ENCODE results near the gene HES4.
"Not testable (repeated sequence)": the region's sequence is repeated elsewhere in the genome, so short reads cannot be mapped to it uniquely, and the experiment has no call there.

HES4 gene

GRCh38 chr1:976791-977190 lies 23.1 kb downstream of the HES4 start:
- DNase-seq: not testable (repeated sequence)

GRCh38 chr1:975896-976683 lies 23.8 kb downstream of the HES4 start:
- no peak for DNase-seq

- DNase-seq: no peak
Measured at GRCh38 chr1:975365-975764, 24.5 kb downstream of the HES4 start.

DNA sequence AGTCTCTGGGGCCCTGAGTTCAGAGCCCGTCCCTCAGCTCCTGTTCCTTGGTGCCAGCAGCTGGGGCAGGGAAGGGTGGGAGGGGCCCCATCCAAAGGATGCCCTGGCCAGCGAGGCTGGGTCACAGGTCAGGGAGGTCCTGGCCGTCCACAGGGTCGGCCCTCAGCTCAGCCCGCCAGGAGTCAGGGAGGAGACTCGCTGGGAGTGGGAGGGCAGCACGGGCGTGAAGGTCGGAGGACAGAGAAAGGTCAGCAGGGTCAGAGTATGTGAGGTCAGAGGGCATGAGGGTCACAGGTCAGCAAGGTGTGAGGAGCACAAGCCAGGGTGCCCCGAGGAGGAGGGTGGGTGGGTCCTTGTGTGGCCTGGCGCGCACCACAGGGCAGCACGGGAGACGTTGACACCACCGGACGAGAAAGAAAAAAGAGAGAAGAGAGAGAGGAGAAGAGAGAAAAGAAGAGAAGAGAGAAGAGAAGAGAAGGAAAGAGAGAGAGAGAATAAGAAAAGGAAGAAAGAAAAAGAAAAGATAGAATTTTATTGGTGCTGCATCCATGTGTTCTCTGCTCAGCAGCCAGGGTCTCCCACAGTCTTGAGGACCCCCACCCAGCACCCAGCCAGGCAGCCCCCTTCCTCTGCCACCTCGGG lies 25.1 kb downstream of the HES4 start:
- DNase-seq: no peak

GRCh38 chr1:974293-974640 lies 25.6 kb downstream of the HES4 start:
- DNase-seq: no peak

GRCh38 chr1:973459-974292 lies 26.2 kb downstream of the HES4 start:
- no peak for DNase-seq

DNA sequence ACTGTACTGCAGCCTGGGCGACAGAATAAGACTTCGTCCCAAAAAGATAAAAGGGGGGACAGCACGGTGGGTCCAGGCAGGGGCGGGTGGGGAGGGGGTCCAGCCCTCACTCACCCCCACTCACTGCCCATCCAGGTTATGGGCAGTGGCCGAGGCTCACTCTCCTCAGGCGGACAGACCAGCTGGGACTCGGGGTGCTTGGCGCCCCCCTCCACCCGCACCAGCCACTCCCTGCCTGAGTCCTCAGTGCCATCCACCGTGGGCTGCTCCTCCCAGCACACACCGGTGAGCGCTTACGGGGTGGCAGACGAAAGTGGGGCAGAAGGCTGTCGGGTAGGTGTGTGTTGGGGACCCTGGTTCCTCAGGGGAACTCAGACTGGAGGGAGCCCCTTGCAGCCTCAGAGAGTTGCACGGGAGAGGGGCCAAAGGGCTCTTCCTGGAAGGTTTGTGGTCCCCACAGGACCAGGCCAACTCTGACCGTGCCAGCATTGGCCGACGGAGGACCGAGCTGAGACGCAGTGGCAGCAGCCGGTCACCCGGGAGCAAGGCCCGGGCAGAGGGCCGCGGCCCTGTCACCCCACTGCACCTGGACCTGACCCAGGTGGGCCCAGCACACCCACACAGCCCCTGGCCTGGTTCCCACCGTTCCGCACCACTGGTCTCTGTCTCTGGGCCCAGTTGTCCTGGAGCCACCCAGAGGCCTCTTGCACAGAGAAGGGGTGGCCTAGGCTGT lies 27.0 kb downstream of the HES4 start:
- no peak for DNase-seq

DNA sequence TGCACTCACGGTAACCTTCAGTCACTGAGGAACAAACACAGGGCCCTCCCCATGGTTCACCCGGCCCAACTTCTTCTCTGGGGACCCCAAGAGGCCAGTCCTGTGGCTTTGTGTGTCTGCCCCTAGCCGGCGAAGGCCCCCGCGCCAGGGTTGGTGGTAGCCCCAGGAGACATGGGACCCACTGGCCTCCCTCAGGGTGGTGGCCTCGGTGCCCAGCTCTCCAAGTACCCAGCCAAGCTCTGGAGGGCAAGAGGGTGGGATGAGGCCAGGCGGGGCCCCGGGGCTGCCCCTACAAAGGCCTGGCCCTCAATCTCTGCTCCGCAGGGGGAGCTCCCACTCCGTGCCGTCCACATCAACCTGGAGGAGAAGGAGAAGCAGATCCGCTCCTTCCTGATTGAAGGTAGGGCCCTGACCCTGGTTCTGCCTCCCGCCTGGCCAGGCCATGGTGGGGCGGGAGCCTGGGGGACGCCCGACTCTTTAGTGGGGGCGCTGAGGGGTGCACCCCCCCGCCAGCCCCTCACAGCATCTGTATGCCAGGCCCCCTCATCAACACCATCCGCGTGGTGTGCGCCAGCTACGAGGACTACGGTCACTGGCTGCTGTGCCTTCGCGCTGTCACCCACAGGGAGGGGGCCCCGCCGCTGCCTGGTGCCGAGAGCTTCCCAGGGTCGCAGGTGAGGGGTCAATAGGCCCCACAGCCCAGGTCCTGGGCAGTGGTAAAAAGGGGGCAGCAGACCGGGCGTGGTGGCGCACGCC lies 28.0 kb downstream of the HES4 start:
- DNase-seq: no peak

DNA sequence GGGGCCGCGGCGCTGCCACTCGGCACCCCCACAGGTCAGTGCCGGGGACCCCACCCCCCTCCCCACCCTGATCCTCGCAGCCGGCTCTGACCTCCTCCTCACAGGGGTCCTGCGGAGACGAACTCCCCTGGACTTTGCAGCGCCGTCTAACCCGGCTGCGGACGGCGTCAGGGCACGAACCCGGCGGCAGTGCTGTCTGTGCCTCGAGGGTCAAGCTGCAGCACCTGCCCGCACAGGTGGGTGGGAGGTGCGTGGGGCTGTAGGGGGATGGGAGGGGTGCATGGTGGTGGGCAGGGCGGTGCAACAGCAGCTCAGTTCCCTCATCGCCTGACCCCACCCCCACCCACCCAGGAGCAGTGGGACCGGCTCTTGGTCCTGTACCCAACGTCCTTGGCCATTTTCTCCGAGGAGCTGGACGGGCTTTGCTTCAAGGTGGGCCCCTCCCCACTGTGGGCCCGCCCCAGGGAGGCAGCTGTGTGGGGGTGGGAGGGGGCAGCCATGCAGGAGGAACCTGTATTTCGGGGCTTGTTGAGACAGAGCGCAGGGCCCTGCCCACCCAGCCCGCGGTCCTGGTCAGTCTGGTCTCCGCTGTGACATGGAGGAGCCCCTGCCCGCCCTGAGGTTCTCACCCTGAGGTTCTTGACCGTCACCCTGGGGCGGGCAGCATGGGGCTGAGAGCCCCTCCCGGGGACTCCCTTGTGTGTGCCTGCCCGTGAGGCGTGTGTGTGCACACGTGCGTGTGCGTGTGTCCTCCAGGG lies 28.7 kb downstream of the HES4 start:
- DNase-seq: no peak

DNA sequence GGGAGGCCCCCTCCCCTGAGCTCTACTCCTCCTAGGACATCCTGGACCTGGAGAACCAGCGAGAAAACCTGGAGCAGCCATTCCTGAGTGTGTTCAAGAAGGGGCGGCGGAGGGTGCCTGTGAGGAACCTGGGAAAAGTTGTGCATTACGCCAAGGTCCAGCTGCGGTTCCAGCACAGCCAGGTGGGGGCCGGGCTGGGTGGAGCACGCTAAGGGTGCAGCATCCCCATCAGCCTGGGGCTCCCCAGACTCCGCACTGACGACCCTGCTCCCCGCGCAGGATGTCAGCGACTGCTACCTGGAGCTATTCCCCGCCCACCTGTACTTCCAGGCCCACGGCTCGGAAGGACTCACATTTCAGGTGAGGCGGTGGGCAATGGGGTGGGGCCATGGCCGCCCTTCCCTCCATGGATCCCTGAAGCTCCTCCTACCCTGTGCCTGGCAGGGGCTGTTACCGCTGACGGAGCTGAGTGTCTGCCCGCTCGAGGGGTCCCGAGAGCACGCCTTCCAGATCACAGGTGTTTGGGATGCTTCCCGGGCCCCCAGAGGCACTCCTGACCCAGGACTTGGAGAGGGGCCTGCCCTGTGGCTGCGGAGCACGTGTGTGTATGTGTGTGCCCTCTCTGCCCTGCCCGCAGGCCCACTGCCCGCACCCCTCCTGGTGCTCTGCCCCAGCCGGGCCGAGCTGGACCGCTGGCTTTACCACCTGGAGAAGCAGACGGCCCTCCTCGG lies 29.5 kb downstream of the HES4 start:
- no peak for DNase-seq

- no peak for DNase-seq
Measured at GRCh38 chr1:969260-969855, 30.5 kb downstream of the HES4 start.

DNA sequence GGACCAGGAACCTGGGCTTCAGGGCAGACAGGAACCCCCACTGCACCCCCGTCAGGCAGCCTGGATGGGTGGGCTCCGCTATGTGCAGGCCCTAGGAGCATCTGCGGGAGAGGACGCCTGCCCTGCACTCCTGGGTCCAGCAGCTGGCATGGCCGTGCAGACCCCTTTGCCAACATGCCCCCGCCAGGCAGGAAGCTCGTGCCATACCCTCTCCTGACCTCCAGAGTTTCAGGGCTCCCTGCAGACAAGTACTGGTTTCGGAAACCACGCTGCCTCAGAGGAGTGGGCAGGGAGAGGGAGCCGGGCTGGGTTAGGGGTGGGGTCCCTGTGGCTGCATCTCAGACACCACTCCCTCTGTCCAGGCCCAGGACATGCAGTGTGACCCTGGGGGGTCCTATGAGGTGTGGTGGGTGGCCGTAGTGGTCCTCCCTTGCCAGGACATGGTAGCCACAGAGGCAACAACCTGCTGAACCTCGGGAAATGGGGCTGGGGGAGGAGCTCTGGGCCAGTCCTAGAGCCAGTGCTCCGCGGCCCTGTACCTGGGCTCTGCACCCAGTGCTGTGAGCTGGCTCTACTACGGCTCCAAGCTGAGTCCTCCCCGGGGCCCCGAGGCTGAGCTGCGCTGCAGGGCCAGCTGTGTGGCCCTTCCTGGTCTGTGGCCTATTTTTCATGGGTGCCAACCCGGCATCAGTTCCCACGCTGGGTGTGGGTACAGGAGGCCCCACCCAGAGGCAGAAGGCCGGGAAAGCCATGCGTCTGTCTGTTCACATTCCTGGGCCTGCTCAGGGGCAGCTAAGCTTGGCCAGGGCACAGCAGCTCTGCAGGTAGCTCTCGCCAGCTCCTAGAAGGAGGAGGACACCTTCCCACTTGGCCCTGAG lies 32.2 kb downstream of the HES4 start:
- DNase-seq: no peak

DNA sequence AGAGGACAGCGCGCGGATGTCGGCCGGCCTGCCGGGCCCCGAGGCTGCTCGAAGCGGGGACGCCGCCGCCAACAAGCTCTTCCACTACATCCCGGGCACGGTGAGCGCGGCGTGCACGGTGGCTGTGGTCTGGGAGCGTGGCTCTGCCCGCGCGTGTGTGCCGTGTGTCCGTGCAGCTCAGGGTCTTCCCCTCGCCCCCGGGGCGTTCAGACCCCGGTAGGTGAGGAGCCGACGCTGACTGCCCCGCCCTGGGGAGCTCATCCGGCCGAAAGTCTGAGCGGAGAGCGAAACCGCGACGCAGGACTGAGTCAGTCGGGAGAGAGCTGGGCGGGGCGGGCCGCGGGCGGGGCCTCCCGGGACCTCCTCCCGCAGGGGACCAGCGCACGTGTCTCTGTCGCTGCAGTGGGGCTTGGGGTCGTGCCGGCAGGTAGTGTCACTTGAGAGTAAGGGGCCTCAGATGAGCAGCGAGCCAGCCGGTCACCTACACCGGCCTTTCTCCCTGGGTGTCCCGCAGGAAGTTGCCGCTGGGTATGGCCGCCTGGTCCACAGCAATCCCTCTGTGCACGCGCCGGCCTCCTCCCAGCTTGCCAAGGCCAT lies 33.1 kb downstream of the HES4 start:
- no peak for DNase-seq

DNA sequence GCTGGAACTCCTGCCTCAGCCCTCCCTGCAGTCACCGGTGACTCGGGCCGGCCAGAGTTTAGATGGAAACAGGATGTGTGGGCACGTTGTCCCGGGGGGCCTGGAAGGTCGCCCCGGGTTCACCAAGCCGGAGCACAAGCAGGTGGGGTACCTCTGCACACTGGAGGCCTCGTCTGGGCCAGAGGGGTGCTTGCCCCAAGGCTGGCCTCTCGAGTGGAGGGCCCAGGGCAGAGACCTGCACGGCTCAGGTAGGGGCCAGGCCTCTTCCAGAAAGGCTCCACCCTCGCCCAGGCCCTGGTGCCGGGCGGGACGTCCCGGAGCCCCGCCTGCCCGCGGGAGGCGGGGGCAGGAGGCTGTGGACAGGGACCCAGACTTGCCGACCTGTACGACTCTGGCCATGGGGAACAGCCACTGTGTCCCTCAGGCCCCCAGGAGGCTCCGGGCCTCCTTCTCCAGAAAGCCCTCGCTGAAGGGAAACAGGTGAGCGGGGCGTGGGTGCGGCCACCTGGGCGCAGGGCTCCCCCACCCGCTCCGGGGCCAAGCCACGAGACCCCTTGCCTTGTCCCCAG lies 33.7 kb downstream of the HES4 start, which contains the start of gene PLEKHN1:
TSS of gene PLEKHN1 (plus strand) at position 348 of the 569 bp plus-strand sequence. CDS start at position 398, 50 bp downstream.
- no peak for DNase-seq

- no peak for DNase-seq
Measured at GRCh38 chr1:965526-966134, 34.3 kb downstream of the HES4 start.

- no peak for DNase-seq
Measured at GRCh38 chr1:964691-965525, 35.0 kb downstream of the HES4 start.
